ENCODE results near the gene PGAP6.

GRCh38 chr16:381012-381788 lies 578 bp downstream of the PGAP6 start:
- no peak for TF ChIP-seq CTCF (conservative IDR thresholded peaks at IDR 0.05 in 1 of 2, IDR thresholded peaks at IDR 0.05 in 1 of 2; ENCODE audit: extremely low read depth in 1 of 2, insufficient read depth in 1 of 2, low read depth in 1 of 2, low read length in 2 of 2)
- TF ChIP-seq EZH2 (IDR thresholded peaks at IDR 0.05; ENCODE audit: borderline replicate concordance, low read length), result no peak
